Ishikawa (cell line): ENCODE results near the gene HLA-G.

ENCODE experiments used
- CEBPB ChIP-seq: IDR thresholded peaks from 2 replicates; pipeline ENCODE4 v1.6.1; 2012
- CREB1 ChIP-seq: IDR thresholded peaks from 2 replicates; pipeline ENCODE4 v1.6.1; 2012; ENCODE audit warnings: low read depth
- EGR1 ChIP-seq: IDR thresholded peaks from 2 replicates; pipeline ENCODE4 v1.6.1; 2012
- EP300 ChIP-seq: IDR thresholded peaks from 2 replicates; pipeline ENCODE4 v1.6.1; 2012; ENCODE audit warnings: borderline replicate concordance
- FOXM1 ChIP-seq: IDR thresholded peaks from 2 replicates; pipeline ENCODE4 v1.6.1; 2012; ENCODE audit warnings: low read depth, borderline replicate concordance
- MAX ChIP-seq: IDR thresholded peaks from 2 replicates; pipeline ENCODE4 v1.6.1; 2012
- NFIC ChIP-seq: IDR thresholded peaks from 2 replicates; pipeline ENCODE4 v1.6.1; 2012
- RAD21 ChIP-seq: IDR thresholded peaks from 2 replicates; pipeline ENCODE4 v1.6.1; 2012; ENCODE audit warnings: low read depth
- TAF1 ChIP-seq: IDR thresholded peaks from 2 replicates; pipeline ENCODE4 v1.6.1; 2012; ENCODE audit warnings: low read depth, mild to moderate bottlenecking
- TCF12 ChIP-seq: IDR thresholded peaks from 2 replicates; pipeline ENCODE4 v1.6.1; 2012; ENCODE audit warnings: low read depth
- TEAD4 ChIP-seq: IDR thresholded peaks from 2 replicates; pipeline ENCODE4 v1.6.1; 2012
- USF1 ChIP-seq: IDR thresholded peaks from 2 replicates; pipeline ENCODE4 v1.6.1; 2012
- YY1 ChIP-seq: IDR thresholded peaks from 2 replicates; pipeline ENCODE4 v1.6.1; 2012; ENCODE audit warnings: low read depth
- ZBTB7A ChIP-seq: IDR thresholded peaks from 2 replicates; pipeline ENCODE4 v1.6.1; 2012; ENCODE audit warnings: low read depth
- TF ChIP-seq, protein P1 (sequence below): IDR thresholded peaks from 2 replicates; pipeline ENCODE4 v1.6.1; 2012; ENCODE audit warnings: low read depth, mild to moderate bottlenecking

The HLA-G gene

GRCh38 chr6:29847871-29848630 is 20.4 kb downstream of the HLA-G start:
- TF ChIP-seq TAF1 (no peak), EGR1 (no peak), CREB1 (no peak), FOXM1 (no peak), ZBTB7A (no peak), USF1 (no peak), CEBPB (no peak), RAD21 (peak; percentile 98), MAX (no peak)

GRCh38 chr6:29850011-29850553 is 22.5 kb downstream of the HLA-G start:
- no peak for TF ChIP-seq TEAD4
- no peak for TF ChIP-seq NFIC

DNA sequence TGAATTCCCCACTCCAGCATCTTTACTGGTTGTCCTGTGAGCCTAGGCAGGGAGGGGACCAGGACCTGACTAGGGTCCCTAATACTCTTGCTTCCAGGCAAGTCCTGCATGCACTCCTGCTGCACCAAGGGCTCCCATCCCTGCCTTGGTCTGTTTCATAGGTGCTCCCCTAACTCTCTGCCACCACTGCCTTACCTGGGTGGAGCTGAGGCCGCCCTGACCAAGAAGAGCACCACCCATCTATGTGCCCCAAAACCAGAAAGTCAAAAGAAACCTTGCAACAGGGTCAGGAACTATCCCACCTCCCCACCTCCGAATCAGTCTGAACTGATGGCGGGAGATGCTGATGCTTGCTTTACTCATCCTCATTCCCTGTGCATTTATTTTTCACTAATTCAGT is 23.6 kb downstream of the HLA-G start:
- TF ChIP-seq TCF12 (no peak), MAX (no peak), EGR1 (no peak), FOXM1 (no peak), NFIC (no peak), TEAD4 (no peak), CREB1 (no peak), USF1 (no peak), YY1 (no peak), ZBTB7A (no peak), TAF1 (no peak), RAD21 (no peak), CEBPB (no peak), EP300 (no peak)
- TF ChIP-seq, protein P1, sequence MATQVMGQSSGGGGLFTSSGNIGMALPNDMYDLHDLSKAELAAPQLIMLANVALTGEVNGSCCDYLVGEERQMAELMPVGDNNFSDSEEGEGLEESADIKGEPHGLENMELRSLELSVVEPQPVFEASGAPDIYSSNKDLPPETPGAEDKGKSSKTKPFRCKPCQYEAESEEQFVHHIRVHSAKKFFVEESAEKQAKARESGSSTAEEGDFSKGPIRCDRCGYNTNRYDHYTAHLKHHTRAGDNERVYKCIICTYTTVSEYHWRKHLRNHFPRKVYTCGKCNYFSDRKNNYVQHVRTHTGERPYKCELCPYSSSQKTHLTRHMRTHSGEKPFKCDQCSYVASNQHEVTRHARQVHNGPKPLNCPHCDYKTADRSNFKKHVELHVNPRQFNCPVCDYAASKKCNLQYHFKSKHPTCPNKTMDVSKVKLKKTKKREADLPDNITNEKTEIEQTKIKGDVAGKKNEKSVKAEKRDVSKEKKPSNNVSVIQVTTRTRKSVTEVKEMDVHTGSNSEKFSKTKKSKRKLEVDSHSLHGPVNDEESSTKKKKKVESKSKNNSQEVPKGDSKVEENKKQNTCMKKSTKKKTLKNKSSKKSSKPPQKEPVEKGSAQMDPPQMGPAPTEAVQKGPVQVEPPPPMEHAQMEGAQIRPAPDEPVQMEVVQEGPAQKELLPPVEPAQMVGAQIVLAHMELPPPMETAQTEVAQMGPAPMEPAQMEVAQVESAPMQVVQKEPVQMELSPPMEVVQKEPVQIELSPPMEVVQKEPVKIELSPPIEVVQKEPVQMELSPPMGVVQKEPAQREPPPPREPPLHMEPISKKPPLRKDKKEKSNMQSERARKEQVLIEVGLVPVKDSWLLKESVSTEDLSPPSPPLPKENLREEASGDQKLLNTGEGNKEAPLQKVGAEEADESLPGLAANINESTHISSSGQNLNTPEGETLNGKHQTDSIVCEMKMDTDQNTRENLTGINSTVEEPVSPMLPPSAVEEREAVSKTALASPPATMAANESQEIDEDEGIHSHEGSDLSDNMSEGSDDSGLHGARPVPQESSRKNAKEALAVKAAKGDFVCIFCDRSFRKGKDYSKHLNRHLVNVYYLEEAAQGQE, result no peak

DNA sequence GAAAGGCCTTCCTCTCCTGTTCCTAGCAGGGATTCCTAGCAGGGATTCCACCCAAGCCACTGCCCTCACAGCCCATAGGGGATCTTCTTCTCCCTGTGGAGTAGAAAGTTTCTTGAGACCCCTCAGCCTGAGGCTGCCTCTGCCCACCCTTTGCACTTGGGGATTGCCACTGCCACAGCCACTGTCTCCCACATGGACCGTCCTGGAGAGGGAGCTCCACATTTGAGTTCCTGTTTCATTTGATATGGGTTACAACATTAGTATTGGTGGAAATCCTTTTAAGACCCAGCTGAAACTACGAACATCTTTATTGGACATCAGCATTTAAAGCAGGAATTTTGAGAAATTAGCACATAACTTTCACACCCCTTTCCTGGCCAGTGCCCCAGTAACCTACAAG is 25.6 kb downstream of the HLA-G start:
- TF ChIP-seq FOXM1 (no peak), USF1 (no peak), CREB1 (no peak), CEBPB (no peak), TAF1 (no peak), EGR1 (no peak), RAD21 (no peak)
- TF ChIP-seq, protein P1, result no peak

DNA sequence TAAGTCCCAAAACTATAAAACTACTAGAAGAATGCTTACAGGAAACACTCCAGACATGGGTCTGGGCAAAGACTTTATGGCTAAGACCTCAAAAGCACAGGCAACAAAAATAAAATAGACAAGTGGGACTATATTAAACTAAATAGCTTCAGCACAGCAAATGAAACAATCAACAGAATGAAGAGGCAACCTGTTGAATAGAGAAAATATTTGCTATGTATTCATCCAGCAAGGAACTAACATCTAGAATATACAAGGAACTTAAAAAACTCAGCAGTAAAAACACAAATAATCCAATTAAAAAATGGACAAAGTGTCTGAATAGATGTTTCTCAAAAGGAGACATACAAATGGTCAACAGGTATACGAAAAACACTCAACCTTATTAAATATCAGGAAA is 30.4 kb downstream of the HLA-G start:
- TF ChIP-seq TEAD4 (no peak), CREB1 (no peak), ZBTB7A (no peak)

GRCh38 chr6:29861521-29862255 is 34.1 kb downstream of the HLA-G start:
- TF ChIP-seq, protein P1, result peak; percentile 85
- no peak for TF ChIP-seq RAD21
